ENCODE results near the gene TMEM92.
"Not testable (repeated sequence)": the region's sequence is repeated elsewhere in the genome, so short reads cannot be mapped to it uniquely, and the experiment has no call there.

TMEM92 gene

DNA sequence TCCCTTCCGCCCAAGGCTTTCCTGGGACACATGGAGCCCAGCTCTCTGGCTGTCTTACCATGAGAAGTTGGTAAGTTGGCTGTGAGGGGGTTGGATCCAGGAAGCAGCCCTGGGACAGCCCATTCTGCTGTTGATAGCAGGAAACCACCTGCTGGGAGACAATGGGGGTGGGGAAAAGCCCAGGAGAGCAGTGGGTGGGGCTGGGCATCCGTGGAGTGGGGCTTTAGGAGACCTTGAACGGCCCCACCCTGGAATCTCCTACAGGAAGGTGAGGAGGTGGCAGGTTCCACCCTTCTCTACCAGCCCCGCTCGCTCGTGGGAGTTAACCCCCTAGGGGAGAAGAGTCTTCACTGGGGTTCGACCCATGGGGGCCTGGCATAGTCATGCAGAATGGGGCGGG is 5.8 kb downstream of the TMEM92 start:
- peaks cover 14% of the 10 kb centered on the region for H3K27me3 Mint-ChIP-seq
- H3K4me3 Mint-ChIP-seq = no peak overlapping the region
- no peak overlapping the region for H3K27ac Mint-ChIP-seq
- H3K4me1 Mint-ChIP-seq = no peaks in the 10 kb centered on the region
- H3K9me3 Mint-ChIP-seq = no peaks in the 10 kb centered on the region
- no peaks in the 10 kb centered on the region for H3K36me3 Mint-ChIP-seq

DNA sequence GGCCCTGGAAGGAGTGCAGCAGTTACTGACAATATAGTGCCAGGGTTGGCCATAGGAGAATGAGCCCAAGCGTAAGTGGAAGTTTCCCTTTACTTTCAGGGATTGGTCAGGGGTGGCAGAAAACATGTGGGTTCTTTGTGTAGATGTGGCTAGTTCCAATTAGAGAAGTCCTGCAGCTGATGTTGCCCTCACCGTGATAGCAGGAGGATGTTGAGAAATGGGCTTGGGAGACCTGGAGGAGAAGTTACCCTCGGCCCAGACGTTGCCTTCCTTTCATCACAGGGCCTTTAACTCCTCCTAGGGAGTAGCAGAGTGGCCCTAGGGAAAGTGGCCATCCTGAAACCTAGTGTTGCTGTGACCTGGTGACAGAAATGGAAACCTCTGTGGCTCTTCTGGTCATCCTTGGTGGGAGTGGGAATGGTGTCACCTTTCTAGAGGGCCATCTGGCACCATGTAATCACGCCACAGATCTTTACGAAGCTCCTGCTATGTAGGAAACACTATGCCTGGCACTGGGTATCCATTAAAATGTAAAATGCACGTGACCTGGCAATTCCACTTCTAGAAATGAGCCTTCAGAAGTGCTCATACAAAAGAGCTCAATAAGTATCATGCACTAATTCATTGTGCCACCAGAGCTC is 6.7 kb downstream of the TMEM92 start:
- H3K36me3 Mint-ChIP-seq = no peaks in the 10 kb centered on the region
- H3K4me1 Mint-ChIP-seq = no peaks in the 10 kb centered on the region
- no peaks in the 10 kb centered on the region for H3K9me3 Mint-ChIP-seq
- peaks cover 10% of the 10 kb centered on the region for H3K27me3 Mint-ChIP-seq
- H3K4me3 Mint-ChIP-seq = no peak overlapping the region
- no peak overlapping the region for H3K27ac Mint-ChIP-seq

DNA sequence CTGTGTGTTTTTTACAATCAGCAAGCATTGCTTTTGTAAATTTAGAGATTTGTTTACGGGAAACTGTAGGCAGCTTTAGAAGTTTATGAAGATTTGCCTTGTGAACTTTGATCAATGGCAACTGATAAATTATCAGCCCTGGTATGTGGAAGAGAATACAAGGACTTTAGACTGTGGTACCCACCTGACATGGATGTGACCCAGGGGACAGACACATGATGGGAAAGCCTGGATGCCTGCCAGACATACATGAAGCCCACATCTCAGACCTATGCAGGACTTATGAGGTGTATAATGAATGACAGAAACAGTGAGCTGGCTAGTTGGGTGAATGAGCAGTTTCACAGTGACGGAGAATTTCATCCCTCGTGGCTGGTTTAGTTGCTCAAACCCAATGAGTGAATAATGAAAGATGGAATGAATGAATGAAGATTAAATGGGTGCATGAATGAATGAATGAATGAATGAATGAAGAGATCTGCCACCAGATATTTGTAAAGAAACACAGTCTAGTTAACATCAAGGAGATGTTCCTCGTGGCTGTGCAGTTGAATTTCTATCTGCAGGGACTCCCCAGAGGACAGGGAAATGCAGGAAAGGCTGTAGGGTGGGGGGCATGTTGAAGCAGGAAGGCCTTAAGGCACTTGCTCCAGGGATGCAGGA is 7.6 kb downstream of the TMEM92 start:
- no peak overlapping the region for H3K27ac Mint-ChIP-seq
- no peaks in the 10 kb centered on the region for H3K9me3 Mint-ChIP-seq
- no peaks in the 10 kb centered on the region for H3K4me1 Mint-ChIP-seq
- no peak overlapping the region for H3K4me3 Mint-ChIP-seq
- H3K36me3 Mint-ChIP-seq = no peaks in the 10 kb centered on the region
- H3K27me3 Mint-ChIP-seq = peaks cover 10% of the 10 kb centered on the region

DNA sequence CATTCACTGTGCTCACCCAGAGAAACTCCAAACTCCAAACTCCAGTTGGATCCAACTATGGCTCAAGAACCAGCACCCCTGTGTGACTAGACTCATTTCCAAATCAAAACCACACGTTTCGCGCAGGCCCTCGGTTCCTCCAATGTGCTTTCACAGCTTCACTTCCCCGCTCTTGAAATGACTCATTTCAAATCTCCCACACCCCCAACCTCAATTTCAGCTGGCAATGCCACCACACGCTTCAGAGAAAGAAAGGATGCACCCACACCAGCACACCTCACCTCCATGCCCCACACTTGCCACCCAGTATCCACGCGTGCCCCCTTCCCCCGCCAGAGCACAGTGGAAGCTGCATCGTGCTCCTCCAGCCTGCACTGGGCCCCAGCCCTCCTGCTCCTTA is 9.0 kb downstream of the TMEM92 start:
- Mint-ChIP-seq H3K4me1 (no peaks in the 10 kb centered on the region), H3K36me3 (no peaks in the 10 kb centered on the region), H3K9me3 (no peaks in the 10 kb centered on the region), H3K27ac (no peak overlapping the region), H3K4me3 (no peak overlapping the region), H3K27me3 (peaks cover 5% of the 10 kb centered on the region)

DNA sequence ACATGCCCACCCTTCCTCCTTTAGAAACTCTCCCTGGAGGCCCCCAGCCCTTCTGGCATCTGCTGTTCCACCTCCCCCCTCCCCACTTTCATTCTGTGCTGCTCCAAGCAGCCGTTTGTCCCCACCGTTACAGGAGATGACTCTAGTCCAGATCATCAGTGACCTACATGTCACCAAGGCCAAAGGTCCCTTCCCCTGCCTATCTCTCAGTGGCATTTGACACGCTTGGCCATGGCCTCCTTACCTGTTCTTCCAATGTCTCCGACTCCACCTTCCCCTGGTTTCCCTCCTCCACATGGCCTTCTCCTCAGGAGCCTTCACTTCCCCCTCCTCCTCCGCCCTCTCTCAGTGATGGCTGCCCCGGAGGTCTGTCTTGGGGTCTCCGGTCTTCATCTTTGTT is 9.4 kb downstream of the TMEM92 start:
- no peak overlapping the region for H3K27ac Mint-ChIP-seq
- H3K9me3 Mint-ChIP-seq = no peaks in the 10 kb centered on the region
- no peak overlapping the region for H3K4me3 Mint-ChIP-seq
- peaks cover 5% of the 10 kb centered on the region for H3K27me3 Mint-ChIP-seq
- no peaks in the 10 kb centered on the region for H3K36me3 Mint-ChIP-seq
- no peaks in the 10 kb centered on the region for H3K4me1 Mint-ChIP-seq

DNA sequence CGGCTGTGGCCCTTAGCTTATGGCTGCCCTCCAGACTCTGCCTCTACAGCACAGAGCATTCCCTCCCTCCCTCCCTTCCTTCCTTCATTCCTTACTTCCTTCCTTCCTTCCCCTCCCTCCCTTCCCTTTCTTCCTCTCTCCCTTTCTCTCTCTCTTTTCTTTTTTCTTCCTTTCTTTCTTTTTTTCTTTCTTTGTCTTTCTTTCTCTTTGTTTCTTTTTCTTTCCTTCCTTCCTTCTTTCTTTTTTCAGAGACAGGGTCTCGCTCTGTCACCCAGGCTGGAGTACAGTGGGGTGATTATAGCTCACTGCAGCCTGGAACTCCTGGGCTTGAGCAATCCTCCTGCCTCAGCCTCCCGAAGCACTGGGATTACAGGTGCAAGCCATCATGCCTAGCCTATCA is 11.7 kb downstream of the TMEM92 start:
- H3K4me1 Mint-ChIP-seq = no peaks in the 10 kb centered on the region
- no peaks in the 10 kb centered on the region for H3K36me3 Mint-ChIP-seq
- H3K9me3 Mint-ChIP-seq = no peaks in the 10 kb centered on the region
- H3K27ac Mint-ChIP-seq = no peak overlapping the region
- peaks cover 6% of the 10 kb centered on the region for H3K27me3 Mint-ChIP-seq
- no peak overlapping the region for H3K4me3 Mint-ChIP-seq

DNA sequence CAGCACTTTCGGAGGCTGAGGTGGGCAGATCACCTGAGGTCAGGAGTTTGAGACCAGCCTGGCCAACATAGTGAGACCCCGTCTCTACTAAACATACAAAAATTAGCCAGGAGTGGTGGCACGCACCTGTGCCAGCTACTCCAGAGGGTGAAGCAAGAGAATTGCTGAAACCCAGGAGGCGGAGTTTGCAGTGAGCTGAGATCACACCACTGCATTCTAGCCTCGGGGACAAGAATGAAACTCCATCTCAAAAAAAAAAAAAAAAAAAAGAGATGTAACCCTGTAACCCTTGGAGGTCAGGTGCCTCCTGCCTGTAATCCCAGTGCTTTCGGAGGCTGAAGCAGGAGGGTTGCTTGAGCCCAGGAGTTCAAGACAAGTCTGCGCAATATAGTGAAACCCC is 13.0 kb downstream of the TMEM92 start:
- H3K4me1 Mint-ChIP-seq, H3K4me3 Mint-ChIP-seq, H3K9me3 Mint-ChIP-seq, H3K27me3 Mint-ChIP-seq, H3K27ac Mint-ChIP-seq, H3K36me3 Mint-ChIP-seq: not testable (repeated sequence)

DNA sequence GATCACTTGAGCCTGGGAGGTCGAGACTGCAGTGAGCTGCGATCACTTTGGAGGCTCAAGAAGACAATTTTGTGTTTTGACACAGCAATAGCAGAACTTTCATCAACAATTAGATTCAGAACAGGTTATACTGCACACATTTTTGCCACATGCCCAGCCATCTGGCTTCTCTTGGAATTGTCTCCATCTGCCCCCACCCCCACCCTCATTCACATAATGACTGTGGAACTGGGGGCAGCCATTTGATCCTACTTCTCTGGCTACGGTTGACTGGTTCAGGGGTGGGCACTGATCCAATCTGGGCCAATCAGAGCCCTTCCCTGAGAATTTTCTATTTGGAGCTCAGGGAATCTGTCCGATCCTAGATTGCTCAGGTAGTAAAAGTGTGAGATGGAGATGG is 14.0 kb downstream of the TMEM92 start:
- no peak overlapping the region for H3K27ac Mint-ChIP-seq
- H3K36me3 Mint-ChIP-seq = no peaks in the 10 kb centered on the region
- no peaks in the 10 kb centered on the region for H3K4me1 Mint-ChIP-seq
- peaks cover 6% of the 10 kb centered on the region for H3K27me3 Mint-ChIP-seq
- H3K4me3 Mint-ChIP-seq = no peak overlapping the region
- H3K9me3 Mint-ChIP-seq = no peaks in the 10 kb centered on the region

DNA sequence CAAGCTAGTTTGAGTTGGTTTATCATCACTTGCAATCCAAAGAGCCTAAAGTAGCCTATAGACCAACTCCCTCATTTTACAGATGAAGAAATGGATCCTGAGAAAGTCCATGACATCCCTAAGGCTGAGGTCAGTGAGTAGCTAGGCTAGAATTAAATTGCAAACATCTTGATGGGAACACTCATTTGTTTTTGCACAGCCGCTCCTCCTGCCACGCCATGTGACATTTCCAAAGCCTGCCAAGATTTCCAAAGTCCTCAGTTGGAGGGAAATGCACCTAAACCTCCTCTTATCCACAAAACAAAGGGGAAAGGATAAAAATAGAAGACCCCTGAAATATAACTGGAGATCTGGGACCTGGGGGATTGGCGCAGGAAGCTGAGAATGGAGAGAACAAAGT is 15.0 kb downstream of the TMEM92 start:
- no peaks in the 10 kb centered on the region for H3K36me3 Mint-ChIP-seq
- peaks cover 6% of the 10 kb centered on the region for H3K27me3 Mint-ChIP-seq
- no peaks in the 10 kb centered on the region for H3K9me3 Mint-ChIP-seq
- no peaks in the 10 kb centered on the region for H3K4me1 Mint-ChIP-seq
- no peak overlapping the region for H3K4me3 Mint-ChIP-seq
- no peak overlapping the region for H3K27ac Mint-ChIP-seq

DNA sequence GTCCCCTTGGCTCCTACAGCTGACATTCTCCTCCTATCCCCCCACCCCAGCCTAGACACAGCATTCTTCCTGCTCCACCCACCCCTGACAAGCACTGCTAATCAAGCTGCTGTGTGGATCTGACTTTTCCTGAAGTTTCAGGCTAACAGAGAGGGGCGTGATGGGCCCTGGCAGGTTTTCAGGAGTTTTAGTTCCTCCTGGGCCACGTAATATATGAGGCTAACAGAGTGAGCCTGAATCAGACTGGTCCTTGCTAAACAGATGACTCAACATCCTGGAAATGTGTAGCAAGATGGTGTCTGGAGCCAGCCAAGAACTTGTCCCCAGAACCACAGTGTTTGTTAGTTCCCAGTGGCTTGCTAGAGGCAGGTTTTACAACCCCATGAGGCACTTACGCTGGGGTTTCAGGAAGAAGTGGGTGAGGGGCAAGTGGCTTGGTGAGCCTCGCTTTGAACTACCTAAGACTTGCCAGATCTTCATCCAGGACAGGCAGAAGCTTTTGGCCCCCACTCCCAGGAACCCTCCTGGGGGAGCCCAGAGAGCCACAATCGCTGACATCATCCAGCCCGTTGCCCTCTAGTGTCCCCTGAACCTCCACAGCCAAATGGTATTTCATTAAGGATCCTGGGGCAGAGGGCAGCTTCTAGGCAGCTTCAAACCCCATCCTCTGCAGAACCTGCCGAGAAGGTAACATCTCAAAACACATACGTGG is 15.9 kb downstream of the TMEM92 start:
- Mint-ChIP-seq H3K27ac (no peak overlapping the region), H3K9me3 (no peaks in the 10 kb centered on the region), H3K27me3 (peaks cover 6% of the 10 kb centered on the region), H3K36me3 (no peaks in the 10 kb centered on the region), H3K4me3 (no peak overlapping the region), H3K4me1 (no peaks in the 10 kb centered on the region)

DNA sequence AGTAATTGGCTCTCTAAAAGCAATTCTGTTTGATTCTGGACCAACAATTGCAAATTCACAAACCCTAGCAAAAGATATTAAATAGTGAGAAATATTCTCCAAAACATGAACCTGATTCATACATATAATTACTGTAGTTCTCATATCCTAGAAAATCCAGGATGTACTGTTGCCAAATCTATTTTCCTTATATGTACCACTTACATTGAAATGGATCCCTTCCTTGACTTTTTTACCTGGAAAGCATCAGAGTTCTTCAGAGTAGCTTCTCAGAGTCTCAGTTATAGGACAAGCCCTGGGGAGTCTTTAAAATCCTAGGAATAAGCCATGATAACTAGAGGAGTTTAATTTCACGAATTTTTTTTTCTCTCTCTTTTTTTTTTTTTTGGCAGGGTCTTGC is 16.7 kb downstream of the TMEM92 start:
- no peak overlapping the region for H3K27ac Mint-ChIP-seq
- H3K4me3 Mint-ChIP-seq = no peak overlapping the region
- H3K9me3 Mint-ChIP-seq = no peaks in the 10 kb centered on the region
- no peaks in the 10 kb centered on the region for H3K4me1 Mint-ChIP-seq
- no peaks in the 10 kb centered on the region for H3K36me3 Mint-ChIP-seq
- H3K27me3 Mint-ChIP-seq = peaks cover 6% of the 10 kb centered on the region

DNA sequence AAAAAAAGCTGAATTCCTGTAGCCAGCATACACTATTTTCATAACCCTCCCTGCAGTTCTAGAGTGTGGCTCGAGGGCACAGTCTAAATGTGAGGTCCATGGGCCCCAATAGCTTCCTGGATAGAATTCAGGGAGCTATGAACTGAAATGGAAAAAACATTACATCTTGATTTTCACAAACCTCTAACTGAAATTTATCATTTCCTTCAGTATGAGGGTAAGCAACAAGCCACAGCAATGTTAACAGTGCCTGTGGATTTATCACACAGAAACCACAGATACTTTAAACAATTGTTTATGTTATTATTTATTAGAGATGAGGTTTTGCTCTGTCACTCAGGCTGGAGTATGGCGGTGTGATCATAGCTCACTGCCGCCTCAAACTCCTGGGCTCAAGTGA is 18.2 kb downstream of the TMEM92 start:
- Mint-ChIP-seq H3K27ac (no peak overlapping the region), H3K9me3 (no peaks in the 10 kb centered on the region), H3K36me3 (no peaks in the 10 kb centered on the region), H3K27me3 (peaks cover 3% of the 10 kb centered on the region), H3K4me3 (no peak overlapping the region), H3K4me1 (no peaks in the 10 kb centered on the region)

DNA sequence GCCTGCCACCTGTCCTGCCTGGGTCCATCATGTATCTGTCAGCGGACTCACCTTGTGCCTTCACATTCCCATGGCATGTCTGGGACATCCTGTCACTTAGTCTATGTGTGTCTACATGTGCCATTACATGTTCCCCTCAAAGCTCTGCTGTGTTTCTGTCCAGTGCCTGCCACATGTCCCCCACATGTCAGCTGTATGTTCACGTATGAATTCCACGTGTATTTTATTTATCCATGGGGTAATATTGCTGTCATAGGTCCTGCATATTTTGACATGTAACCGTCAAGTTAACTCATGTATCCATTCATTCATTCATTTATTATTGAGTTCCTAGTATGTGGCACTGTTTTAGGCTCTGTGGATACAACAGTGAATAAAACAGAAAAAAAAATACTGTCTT is 20.8 kb downstream of the TMEM92 start:
- Mint-ChIP-seq H3K4me3 (no peak overlapping the region), H3K27ac (no peak overlapping the region), H3K36me3 (no peaks in the 10 kb centered on the region), H3K9me3 (no peaks in the 10 kb centered on the region), H3K27me3 (peaks cover 4% of the 10 kb centered on the region), H3K4me1 (no peaks in the 10 kb centered on the region)

DNA sequence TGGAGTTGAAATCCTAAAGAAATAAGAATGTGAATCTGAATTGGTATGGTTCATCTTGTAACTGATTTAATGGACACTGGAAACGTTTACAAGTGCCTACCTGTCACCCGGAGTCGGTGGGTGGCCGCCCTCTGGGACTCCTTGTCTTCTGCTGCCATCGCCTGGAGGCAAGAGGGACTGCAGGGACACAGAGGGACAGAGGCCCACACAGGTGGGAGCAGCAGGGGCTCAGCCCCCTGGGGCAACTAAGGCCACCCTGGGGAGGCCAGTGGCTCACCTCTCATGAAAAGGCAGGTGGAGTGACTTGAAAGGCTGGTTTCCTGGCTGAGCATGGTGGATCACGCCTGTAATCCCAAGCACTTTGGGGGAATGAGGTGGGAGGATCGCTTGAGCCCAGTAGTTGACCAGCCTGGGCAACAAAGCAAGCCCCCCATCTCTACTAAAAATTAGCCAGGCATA is 23.2 kb downstream of the TMEM92 start:
- Mint-ChIP-seq H3K27ac (no peak overlapping the region), H3K9me3 (no peaks in the 10 kb centered on the region), H3K4me3 (no peak overlapping the region), H3K4me1 (no peaks in the 10 kb centered on the region), H3K27me3 (peaks cover 1% of the 10 kb centered on the region), H3K36me3 (no peaks in the 10 kb centered on the region)

DNA sequence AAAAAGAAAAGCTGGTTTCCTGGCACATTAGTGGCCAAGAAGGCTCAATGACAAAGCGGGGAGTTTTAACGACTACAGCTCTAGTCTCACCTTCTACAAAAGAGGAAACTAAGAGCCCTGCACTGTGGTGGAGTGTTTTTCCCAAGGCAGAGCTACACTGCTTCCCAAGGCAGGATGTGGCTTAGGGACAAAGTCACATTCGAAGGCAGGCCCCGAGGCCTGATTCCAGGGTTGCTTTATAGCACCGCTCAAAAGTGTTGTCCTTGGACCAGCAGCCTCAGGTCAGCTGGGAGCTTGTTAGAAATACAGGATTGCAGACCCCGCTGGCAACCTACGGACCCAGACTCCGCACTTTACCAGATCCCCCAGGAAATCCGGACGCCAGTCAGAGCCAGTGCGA is 23.8 kb downstream of the TMEM92 start:
- Mint-ChIP-seq H3K9me3 (no peaks in the 10 kb centered on the region), H3K4me1 (no peaks in the 10 kb centered on the region), H3K36me3 (no peaks in the 10 kb centered on the region), H3K4me3 (no peak overlapping the region), H3K27ac (no peak overlapping the region), H3K27me3 (peaks cover 1% of the 10 kb centered on the region)

DNA sequence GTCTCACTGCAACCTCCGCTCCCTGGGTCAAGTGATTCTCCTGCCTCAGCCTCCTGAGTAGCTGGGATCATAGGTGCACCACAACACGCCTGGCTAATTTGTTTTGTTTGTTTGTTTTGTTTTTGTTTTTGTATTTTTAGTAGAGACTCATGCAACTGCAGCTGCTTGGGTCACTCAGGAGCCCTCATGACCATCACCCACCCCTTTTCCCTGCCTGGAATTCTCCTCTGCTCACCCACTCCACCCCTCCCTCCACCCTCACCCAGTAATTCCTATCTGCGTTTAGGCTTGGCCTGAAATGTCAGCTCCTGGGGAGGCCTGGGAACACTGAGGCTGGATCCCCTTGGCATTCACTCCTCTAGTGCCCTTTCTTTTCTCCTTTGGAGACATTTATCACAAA is 25.5 kb downstream of the TMEM92 start:
- no peak overlapping the region for H3K27ac Mint-ChIP-seq
- no peak overlapping the region for H3K4me3 Mint-ChIP-seq
- H3K4me1 Mint-ChIP-seq = no peaks in the 10 kb centered on the region
- H3K9me3 Mint-ChIP-seq = no peaks in the 10 kb centered on the region
- H3K36me3 Mint-ChIP-seq = no peaks in the 10 kb centered on the region
- peaks cover 1% of the 10 kb centered on the region for H3K27me3 Mint-ChIP-seq
